Measurements from ENCODE around the gene CCDC106. TPM values are rescaled to one million over a fixed set of nuclear protein-coding genes. Genes with fewer than 3 reads are reported as not detected.

CCDC106 gene
- total RNA-seq, 2 donors from 2014 or later: 2.6 to 4.8 TPM

DNA sequence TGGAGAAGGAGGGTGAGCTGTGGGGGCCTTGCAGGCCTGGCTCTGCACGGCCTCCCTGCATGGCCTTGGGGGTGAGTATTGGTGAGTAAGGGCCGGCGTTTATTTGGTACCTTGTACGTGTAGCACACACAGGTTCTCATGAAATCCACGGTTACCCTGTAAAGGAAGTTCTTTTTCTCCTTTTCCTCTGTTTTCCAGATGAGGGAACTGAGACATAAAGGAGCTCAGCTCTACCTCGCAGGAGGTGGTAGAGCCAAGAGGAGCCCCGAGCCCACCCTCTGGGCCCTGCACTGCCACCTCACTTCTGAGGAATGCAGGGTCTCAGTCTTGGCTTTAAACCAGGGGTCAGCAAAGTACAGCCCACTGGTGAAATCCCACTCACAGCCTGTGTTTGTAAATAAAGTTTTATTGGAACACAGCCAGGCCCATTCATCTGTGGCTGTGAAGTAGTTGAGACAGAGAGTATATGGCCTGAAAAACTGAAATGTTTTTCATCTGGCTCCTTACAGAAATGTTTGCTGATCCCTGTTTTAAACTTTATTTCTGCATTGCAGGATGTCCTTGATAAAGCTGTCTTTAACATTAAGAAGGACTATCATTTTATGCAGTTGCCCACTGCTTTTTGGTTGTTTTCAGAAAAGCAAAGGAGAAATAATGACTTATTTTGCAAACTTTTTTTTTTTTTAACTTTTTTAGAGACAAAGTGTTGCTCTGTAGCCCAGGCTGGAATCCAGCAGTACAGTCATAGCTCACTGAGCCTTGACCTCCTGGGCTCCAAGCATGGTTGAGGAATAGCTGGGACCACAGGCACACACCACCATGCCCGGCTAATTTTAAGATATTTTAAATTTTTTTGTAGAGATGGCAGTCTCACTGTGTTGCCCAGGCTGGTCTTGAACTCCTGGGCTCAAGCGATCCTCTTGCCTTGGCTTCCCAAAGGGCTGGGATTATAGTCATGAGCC is 33.4 kb downstream of the CCDC106 start:
- Histone ChIP-seq H3K4me1 (peaks cover 43% of the 10 kb centered on the region), H3K9ac (ENCODE audit: low read depth in 2 of 2, low read length in 2 of 2) (no peak overlapping the region), H3K36me3 (peaks cover 10% of the 10 kb centered on the region)

GRCh38 chr19:55683449-55684261 is 35.6 kb downstream of the CCDC106 start:
- peaks cover 36% of the 10 kb centered on the region for H3K4me1 ChIP-seq
- H3K27ac ChIP-seq: peak overlapping the region; percentile 89
- no peaks in the 10 kb centered on the region for H3K9me3 ChIP-seq
- no peaks in the 10 kb centered on the region for H3K27me3 ChIP-seq
- TF ChIP-seq, protein P1, sequence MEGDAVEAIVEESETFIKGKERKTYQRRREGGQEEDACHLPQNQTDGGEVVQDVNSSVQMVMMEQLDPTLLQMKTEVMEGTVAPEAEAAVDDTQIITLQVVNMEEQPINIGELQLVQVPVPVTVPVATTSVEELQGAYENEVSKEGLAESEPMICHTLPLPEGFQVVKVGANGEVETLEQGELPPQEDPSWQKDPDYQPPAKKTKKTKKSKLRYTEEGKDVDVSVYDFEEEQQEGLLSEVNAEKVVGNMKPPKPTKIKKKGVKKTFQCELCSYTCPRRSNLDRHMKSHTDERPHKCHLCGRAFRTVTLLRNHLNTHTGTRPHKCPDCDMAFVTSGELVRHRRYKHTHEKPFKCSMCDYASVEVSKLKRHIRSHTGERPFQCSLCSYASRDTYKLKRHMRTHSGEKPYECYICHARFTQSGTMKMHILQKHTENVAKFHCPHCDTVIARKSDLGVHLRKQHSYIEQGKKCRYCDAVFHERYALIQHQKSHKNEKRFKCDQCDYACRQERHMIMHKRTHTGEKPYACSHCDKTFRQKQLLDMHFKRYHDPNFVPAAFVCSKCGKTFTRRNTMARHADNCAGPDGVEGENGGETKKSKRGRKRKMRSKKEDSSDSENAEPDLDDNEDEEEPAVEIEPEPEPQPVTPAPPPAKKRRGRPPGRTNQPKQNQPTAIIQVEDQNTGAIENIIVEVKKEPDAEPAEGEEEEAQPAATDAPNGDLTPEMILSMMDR (IDR thresholded peaks at IDR 0.05): no peak
- peak overlapping the region in 1 of 2 donors; percentile 78 for H3K9ac ChIP-seq (ENCODE audit: low read depth in 2 of 2, low read length in 2 of 2)
- no peak overlapping the region for H3K4me3 ChIP-seq
- peak; percentile 83 for DNase-seq
- intact Hi-C loops (cut with DNase I): no loop called here
- peaks cover 10% of the 10 kb centered on the region for H3K36me3 ChIP-seq

More for the DNA sequence above, 33.4 kb downstream of the CCDC106 start:
- Histone ChIP-seq H3K27me3 (no peaks in the 10 kb centered on the region), H3K27ac (no peak overlapping the region), H3K9me3 (no peaks in the 10 kb centered on the region), H3K4me3 (no peak overlapping the region)
- intact Hi-C loops (cut with DNase I): no loop called here
- TF ChIP-seq, protein P1 (IDR thresholded peaks at IDR 0.05): no peak
- DNase-seq: no peak

DNA sequence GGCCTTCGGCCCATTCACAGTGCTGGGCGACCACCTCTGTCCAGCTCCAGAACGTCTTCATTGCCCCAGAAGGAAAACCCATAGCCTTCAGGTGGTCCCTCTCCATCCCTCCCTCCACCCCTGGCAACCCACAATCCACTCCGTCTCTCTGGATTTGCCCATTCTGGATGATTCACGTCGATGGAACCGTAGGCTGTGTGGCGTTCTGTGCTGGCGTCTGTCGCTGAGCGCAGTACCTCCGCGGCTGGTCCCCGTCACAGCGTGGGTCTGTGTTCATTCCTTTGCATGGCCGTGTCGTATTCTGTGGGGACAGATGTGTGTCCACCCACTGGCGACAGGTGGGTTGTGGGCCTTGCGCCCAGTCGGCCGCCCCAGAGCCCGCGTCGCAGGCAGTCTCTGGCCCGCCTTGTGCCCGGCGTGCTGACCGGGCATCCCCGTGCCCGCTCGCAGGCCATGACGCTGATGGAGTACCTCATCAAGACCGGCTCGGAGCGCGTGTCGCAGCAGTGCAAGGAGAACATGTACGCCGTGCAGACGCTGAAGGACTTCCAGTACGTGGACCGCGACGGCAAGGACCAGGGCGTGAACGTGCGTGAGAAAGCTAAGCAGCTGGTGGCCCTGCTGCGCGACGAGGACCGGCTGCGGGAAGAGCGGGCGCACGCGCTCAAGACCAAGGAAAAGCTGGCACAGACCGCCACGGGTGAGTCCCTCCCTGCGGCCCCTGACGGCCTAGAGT is 37.1 kb downstream of the CCDC106 start:
- H3K27me3 ChIP-seq: no peaks in the 10 kb centered on the region
- no peaks in the 10 kb centered on the region for H3K9me3 ChIP-seq
- H3K4me1 ChIP-seq: peaks cover 42% of the 10 kb centered on the region
- peak overlapping the region; percentile 89 for H3K27ac ChIP-seq
- H3K36me3 ChIP-seq: peaks cover 17% of the 10 kb centered on the region
- TF ChIP-seq, protein P1 (IDR thresholded peaks at IDR 0.05): no peak
- no peak for DNase-seq
- H3K4me3 ChIP-seq: no peak overlapping the region
- intact Hi-C loops (cut with DNase I): no loop called here
- H3K9ac ChIP-seq (ENCODE audit: low read depth in 2 of 2, low read length in 2 of 2): peak overlapping the region in 1 of 2 donors; percentile 78

DNA sequence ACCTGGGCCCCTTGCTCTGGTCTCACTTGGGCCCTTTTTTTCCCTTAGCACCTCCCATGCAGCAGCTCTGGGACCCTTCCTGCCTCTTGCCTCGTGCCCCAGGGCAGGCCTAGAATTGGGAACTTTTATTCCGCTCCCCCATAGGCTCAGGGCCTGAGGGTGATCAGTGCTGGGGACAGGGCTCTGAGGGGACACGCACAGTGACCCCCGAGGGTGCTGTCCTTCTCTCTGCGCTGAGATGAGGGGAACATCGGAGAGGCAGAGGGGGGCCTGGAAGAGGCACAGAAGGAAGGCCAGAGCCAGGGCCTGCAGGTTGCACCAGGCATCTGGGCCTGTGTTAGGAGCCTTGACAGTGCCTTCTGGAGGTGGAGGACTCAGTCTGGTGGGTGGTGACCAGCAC is 37.8 kb downstream of the CCDC106 start:
- no peaks in the 10 kb centered on the region for H3K27me3 ChIP-seq
- no peak overlapping the region for H3K27ac ChIP-seq
- intact Hi-C loops (cut with DNase I): no loop called here
- peaks cover 23% of the 10 kb centered on the region for H3K36me3 ChIP-seq
- peaks cover 42% of the 10 kb centered on the region for H3K4me1 ChIP-seq
- DNase-seq: no peak
- H3K4me3 ChIP-seq: no peak overlapping the region
- peak overlapping the region in 1 of 2 donors; percentile 7 for H3K9ac ChIP-seq (ENCODE audit: low read depth in 2 of 2, low read length in 2 of 2)
- TF ChIP-seq, protein P1 (IDR thresholded peaks at IDR 0.05): no peak
- H3K9me3 ChIP-seq: no peaks in the 10 kb centered on the region
